Measurements from ENCODE around the gene RAD51B. TPM values are rescaled to one million over a fixed set of nuclear protein-coding genes. Genes with fewer than 3 reads are reported as not detected.
A peak's percentile ranks its signal among the peaks of the same experiment; 100 is the strongest.

RAD51B gene
- total and polyA plus RNA-seq, 4 donors: 2.5 to 95.0 (median 9.6) TPM

DNA sequence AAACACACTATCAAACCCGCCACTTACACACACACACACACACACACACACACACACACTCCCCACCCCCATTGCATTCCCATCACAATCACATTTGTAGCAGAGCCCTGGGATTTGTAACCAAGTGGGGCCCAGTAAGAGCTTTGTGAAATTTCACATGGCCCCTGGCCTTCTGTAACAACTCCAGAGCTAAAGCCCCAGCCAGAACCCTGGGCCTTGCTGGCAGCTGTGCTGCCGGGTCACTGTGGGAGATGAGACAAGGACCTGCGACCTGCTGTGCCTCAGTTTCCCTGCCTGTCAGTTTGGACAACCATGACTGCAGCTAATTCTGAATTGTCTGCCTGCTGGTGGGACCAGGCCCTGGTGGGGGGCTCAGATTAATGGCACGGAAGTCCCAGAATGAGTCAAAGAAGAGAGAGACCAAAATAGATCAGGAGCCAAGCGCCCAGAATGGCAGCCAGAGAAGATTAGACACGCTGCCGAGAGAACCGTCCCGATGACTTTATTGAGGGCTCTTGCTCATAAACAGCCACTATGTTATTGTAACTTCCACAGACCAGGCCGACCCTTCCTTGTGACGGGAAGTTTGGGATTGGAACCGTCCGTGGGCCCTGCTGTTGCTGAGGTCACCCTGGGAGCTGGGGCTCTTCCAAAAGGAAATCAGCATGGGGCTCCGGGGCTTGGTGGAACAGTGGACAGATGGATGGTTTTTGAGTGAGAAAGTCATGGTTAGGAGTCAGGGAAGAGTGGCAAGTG is 850.2 kb downstream of the RAD51B start:
- WGBS, 2 donors: 79 to 88% methylated on average over 14 of the region's 14 CpGs
- Histone ChIP-seq H3K27me3 (ENCODE audit: control insufficient read depth in 3 of 3, insufficient read depth in 3 of 3, low read length in 2 of 3) (no peaks in the 10 kb centered on the region), H3K36me3 (ENCODE audit: control insufficient read depth in 4 of 4, insufficient read depth in 4 of 4, low read length in 4 of 4) (no peaks in the 10 kb centered on the region), H3K9ac (ENCODE audit: insufficient read depth in 1 of 2, low read length in 2 of 2) (no peak overlapping the region), H3K9me3 (ENCODE audit: control insufficient read depth in 4 of 4, insufficient read depth in 3 of 4, low read length in 3 of 4) (peaks cover 0 to 4% (median 0%) of the 10 kb centered on the region in 4 donors), H3K4me1 (ENCODE audit: control insufficient read depth in 5 of 5, insufficient read depth in 5 of 5, low read length in 5 of 5) (peaks cover 14 to 53% (median 40%) of the 10 kb centered on the region in 5 donors), H3K4me3 (no peak overlapping the region), H3K27ac (ENCODE audit: low read depth in 1 of 2, low read length in 1 of 2) (peak overlapping the region; percentile 2 to 42)
- peak in 2 of 3 donors; percentile 37 to 68 for DNase-seq
- ATAC-seq (ENCODE audit: insufficient read depth, low FRiP score): no peak
- TF ChIP-seq, protein P1, sequence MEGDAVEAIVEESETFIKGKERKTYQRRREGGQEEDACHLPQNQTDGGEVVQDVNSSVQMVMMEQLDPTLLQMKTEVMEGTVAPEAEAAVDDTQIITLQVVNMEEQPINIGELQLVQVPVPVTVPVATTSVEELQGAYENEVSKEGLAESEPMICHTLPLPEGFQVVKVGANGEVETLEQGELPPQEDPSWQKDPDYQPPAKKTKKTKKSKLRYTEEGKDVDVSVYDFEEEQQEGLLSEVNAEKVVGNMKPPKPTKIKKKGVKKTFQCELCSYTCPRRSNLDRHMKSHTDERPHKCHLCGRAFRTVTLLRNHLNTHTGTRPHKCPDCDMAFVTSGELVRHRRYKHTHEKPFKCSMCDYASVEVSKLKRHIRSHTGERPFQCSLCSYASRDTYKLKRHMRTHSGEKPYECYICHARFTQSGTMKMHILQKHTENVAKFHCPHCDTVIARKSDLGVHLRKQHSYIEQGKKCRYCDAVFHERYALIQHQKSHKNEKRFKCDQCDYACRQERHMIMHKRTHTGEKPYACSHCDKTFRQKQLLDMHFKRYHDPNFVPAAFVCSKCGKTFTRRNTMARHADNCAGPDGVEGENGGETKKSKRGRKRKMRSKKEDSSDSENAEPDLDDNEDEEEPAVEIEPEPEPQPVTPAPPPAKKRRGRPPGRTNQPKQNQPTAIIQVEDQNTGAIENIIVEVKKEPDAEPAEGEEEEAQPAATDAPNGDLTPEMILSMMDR (IDR thresholded peaks at IDR 0.05; ENCODE audit: control extremely low read depth, extremely low read depth): no peak

DNA sequence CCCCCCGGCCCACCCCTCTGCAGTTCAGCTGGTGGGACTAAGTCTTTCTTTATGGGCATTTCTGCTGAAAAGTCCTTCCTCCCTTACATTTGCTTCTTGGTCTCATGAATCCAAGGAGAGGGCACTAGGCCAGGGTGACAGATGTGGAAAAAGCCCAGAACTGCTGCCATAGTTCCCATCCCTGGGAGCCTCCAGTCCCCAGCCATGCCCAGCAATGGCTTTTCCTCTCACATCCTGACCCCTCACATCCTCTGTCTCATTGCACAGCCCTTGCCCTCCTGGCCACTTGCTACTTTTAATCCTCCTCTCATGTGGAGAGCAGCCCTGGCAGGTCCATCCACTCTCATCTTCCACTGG is 850.8 kb downstream of the RAD51B start:
- Histone ChIP-seq H3K36me3 (ENCODE audit: control insufficient read depth in 4 of 4, insufficient read depth in 4 of 4, low read length in 4 of 4) (no peaks in the 10 kb centered on the region), H3K9me3 (ENCODE audit: control insufficient read depth in 4 of 4, insufficient read depth in 3 of 4, low read length in 3 of 4) (peaks cover 0 to 4% (median 0%) of the 10 kb centered on the region in 4 donors), H3K4me1 (ENCODE audit: control insufficient read depth in 5 of 5, insufficient read depth in 5 of 5, low read length in 5 of 5) (peaks cover 14 to 49% (median 40%) of the 10 kb centered on the region in 5 donors), H3K27ac (ENCODE audit: low read depth in 1 of 2, low read length in 1 of 2) (peak overlapping the region; percentile 2 to 17), H3K27me3 (ENCODE audit: control insufficient read depth in 3 of 3, insufficient read depth in 3 of 3, low read length in 2 of 3) (no peaks in the 10 kb centered on the region), H3K4me3 (no peak overlapping the region), H3K9ac (ENCODE audit: insufficient read depth in 1 of 2, low read length in 2 of 2) (no peak overlapping the region)
- DNase-seq (peak in 1 of 3 donors; percentile 17), ATAC-seq (ENCODE audit: insufficient read depth, low FRiP score) (no peak)
- TF ChIP-seq, protein P1 (IDR thresholded peaks at IDR 0.05; ENCODE audit: control extremely low read depth, extremely low read depth): no peak
- WGBS, 2 donors: 83 to 92% methylated on average over 1 of the region's 1 CpG

DNA sequence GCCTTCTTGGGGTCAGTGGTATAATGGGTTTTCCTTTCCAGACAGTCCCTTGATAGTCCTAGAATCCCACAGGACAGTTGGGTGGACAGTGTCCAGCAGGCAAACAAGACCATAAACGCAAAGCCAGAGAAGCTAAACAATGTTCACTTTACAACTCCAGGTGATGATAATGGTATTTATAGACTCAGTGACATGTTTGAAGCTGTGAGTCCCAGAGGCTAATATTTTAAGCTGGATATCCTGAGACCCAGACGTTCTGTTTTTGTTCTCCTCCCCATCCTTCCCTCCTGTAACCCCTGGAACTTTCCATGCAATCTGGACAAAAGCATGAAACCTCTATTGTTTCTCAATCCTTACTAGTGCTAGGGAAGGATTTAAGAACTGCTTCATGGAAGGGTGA is 852.3 kb downstream of the RAD51B start:
- TF ChIP-seq, protein P1 (IDR thresholded peaks at IDR 0.05; ENCODE audit: control extremely low read depth, extremely low read depth): no peak
- H3K4me1 ChIP-seq (ENCODE audit: control insufficient read depth in 5 of 5, insufficient read depth in 5 of 5, low read length in 5 of 5): peaks cover 12 to 34% (median 28%) of the 10 kb centered on the region in 5 donors
- ATAC-seq (ENCODE audit: insufficient read depth, low FRiP score) (no peak), DNase-seq (no peak)
- peaks cover 0 to 4% (median 0%) of the 10 kb centered on the region in 4 donors for H3K9me3 ChIP-seq (ENCODE audit: control insufficient read depth in 4 of 4, insufficient read depth in 3 of 4, low read length in 3 of 4)
- H3K9ac ChIP-seq (ENCODE audit: insufficient read depth in 1 of 2, low read length in 2 of 2): no peak overlapping the region
- no peaks in the 10 kb centered on the region for H3K36me3 ChIP-seq (ENCODE audit: control insufficient read depth in 4 of 4, insufficient read depth in 4 of 4, low read length in 4 of 4)
- no peaks in the 10 kb centered on the region for H3K27me3 ChIP-seq (ENCODE audit: control insufficient read depth in 3 of 3, insufficient read depth in 3 of 3, low read length in 2 of 3)
- 63 to 83% methylated on average over 2 of the region's 2 CpGs for WGBS, 2 donors
- no peak overlapping the region for H3K4me3 ChIP-seq
- peak overlapping the region in 1 of 2 donors; percentile 45 for H3K27ac ChIP-seq (ENCODE audit: low read depth in 1 of 2, low read length in 1 of 2)
